Measurements from ENCODE around the gene TLE2.
"Not testable (repeated sequence)": the region's sequence is repeated elsewhere in the genome, so short reads cannot be mapped to it uniquely, and the experiment has no call there.

GRCh38 chr19:2963631-2964030 lies 65.4 kb downstream of the TLE2 start:
- not testable (repeated sequence) for TF ChIP-seq CTCF (IDR thresholded peaks at IDR 0.05; ENCODE audit: poor library complexity); EZH2 (IDR thresholded peaks at IDR 0.05; ENCODE audit: borderline replicate concordance); EZH2phosphoT487 (IDR thresholded peaks at IDR 0.05; ENCODE audit: low read depth, severe bottlenecking, unreplicated experiment)
